Mucosa of gallbladder (tissue), 1 donor: ENCODE results near the gene KAT5. TPM values are rescaled to one million over a fixed set of nuclear protein-coding genes. Genes with fewer than 3 reads are reported as not detected.
A peak's percentile ranks its signal among the peaks of the same experiment; 100 is the strongest.
"Not testable (repeated sequence)": the region's sequence is repeated elsewhere in the genome, so short reads cannot be mapped to it uniquely, and the experiment has no call there.

Experiments
- DNase-seq: peaks from one replicate; pipeline ENCODE4 v3.0.0-alpha.2; 2020; ENCODE audit warnings: low spot score
- total RNA-seq: library from RNA; stranded (reverse); gene quantifications from one replicate; pipeline ENCODE4 v1.2.1, GENCODE V29; 2021
- donor health status: DM: no; HTN: no; CAD: no.

KAT5 gene
- total RNA-seq: 74.7 TPM

DNA sequence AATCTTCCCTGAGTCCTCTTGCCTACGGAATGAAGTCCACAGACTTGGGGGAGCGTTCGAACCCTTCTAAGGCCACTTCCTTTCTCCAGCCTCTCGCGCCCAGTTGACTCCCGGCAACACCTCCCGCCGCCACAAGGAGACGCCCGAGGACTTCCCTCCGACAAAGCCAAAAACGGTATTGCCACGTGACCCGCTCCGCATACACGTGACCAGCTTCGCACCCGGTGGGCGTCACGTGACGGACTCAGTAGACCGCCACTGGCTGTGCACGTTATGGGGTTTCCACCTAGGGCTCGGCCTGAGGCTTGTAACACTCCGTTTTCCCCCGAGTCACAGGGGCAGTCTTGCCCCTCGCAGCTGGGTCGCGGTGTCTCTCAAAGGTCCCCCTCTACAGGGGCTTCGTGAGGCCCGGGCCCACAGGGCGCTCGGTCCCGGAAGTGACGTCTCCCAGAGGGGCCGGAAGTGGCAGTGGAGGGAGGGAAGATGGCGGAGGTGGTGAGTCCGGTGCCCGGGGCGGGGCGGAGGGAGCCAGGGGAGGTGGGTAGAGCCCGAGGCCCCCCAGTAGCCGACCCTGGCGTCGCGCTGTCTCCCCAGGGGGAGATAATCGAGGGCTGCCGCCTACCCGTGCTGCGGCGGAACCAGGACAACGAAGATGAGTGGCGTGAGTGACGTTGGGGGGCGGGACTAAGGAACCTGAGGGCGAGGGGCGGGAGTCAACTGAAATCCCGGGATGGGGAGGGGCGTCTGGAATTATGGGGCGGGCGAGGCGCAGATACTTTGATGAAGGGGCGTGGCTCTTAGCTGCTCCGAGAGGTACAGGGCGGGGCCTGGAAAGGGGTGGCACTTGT lies at the start of gene KAT5:
TSS of gene KAT5 (plus strand) at position 468 of the 848 bp plus-strand sequence. CDS start at position 484, 16 bp downstream.
- peak; percentile 99 for DNase-seq

DNA sequence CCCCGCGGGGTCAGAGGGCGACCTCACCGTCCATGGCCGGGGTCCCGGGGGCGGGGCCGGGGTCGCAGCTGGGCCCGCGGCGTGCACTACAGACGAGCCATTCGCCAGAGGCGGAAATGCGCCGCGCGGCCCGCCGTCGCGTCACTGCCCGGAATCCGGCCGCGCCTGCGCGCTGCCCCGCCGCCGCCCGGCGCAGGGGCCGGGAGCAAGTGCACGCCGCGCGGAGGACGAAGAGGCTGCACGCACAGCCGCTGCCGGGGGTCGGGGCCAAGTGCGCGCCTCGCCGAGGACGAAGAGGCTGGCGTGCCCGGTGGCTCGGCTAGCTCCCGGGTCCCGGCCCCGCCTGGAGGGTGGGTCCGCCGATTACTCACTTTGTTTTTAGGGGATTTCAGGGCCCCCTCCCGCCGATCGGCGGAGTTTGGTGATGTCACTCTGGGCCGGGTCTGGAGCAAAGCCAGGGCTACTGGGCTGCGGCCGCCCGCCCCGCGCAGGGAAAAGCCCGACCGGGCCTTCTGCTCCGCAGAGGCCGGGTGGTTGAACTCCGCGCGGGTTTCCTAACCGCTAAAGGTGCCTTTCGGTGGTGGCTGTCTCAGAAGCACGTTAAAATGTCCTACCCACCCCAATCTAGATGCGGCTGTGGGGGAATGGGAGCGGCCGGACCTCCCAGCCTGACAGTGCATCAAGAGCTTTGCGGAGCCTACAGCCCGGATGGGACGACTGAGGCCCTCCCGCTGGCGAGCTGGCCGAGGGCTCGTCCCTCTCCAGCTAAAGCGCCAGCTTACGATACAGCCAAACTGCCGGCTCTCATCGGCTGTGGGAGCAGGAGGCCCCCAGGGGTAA lies 49.0 kb upstream of the KAT5 start, which contains the start of gene RELA:
TSS of gene RELA (minus strand) at position 118 of the 840 bp plus-strand sequence. CDS start at position 34, 84 bp downstream.
- peak; percentile 94 for DNase-seq

DNA sequence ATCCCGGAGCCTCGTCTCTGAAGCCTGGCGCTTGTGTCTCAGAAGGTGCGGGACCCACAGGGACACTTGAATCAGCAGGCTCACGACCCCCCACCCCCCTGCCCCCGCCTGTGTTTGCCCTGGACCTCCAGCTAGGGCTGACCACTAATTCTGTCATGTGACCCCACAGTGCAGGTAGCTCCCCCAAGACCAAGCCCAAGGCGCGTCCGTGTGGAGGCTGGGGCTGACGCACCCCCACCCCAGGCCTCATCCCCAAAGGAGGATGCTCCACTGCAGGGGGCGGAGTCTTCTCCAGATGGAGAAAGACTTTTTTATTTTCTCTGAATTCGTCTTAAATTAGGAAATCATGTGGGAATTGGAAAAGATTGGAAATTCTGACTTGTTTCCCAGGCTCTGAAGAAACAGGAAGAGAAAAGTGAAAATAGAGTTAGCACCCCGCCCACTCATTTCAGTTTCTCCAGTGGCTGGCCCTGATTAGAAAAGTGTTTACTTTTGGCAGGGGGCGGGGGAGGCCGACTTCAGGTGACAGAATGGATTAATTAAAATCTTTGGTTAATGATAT lies 48.3 kb upstream of the KAT5 start:
- DNase-seq: no peak

DNA sequence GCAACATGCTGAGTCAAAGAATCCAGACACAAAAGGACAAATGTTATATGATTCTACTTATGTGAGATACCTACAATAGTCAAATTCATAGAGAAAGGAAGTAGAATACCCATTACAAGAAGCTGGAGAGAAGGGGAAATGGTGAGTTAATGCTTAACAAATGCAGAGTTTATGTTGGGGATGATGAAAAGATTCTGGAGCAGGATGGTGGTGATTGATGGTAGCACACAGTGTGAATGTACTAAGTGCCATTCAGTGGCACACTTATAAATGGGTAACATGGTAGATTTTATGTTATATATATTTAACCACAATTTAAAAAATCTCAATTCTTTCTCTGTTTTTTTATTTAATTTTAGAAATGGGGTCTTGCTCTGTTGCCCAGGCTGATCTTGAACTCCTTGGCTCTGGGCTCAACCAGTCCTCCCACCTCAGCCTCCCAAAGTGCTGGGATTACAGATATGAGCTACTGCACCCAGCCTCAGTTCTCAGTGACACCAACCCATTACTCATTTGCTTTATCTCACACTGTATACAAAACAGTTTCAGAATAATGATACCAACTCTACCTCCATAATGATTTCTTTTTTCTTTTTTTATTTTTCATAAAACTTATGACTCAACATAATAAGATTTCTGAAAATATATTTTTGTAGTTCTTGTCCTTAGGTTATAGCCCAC lies 39.7 kb upstream of the KAT5 start:
- no peak for DNase-seq

DNA sequence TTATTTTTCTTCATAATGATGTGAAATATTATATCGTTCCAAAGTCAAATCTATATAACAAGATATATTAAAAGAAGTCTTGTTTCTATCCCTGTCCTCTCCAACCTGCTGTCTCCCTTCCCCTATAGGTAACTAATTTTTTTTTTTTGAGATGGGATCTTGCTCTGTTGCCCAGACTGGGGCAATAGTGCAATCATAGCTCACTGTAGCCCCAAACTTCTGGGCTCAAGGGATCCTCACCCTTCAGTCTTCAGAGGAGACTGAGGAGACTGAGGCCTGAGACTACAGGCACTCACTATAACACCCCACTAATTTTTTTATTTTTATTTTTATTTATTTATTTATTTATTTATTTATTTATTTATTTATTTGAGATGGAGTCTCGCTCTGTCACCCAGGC lies 39.1 kb upstream of the KAT5 start:
- no peak for DNase-seq

DNA sequence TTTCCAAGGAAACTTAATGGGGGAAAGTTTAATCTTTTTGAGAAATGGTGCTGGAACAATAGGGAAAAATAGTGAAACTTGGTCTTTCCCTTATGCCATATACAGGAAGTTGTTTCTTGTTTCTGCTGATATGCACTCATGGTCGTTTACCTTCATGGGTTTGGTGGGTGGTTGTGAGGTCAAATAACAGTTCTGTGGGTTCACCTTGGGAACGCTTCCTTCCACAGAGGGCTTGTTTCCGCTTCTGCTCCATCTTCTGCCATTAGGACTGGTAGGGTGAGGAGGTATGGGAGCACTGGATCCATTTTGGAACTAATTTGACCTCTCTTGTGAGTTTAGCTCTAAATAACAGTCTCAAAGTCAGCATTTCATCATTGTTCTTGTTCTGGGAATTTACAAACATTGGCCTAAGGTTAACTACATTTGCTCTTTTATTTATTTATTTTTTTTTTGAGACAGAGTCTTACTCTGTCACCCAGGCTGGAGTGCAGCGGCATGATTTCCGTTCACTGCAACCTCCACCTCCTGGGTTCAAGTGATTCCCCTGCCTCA lies 31.8 kb upstream of the KAT5 start:
- no peak for DNase-seq

DNA sequence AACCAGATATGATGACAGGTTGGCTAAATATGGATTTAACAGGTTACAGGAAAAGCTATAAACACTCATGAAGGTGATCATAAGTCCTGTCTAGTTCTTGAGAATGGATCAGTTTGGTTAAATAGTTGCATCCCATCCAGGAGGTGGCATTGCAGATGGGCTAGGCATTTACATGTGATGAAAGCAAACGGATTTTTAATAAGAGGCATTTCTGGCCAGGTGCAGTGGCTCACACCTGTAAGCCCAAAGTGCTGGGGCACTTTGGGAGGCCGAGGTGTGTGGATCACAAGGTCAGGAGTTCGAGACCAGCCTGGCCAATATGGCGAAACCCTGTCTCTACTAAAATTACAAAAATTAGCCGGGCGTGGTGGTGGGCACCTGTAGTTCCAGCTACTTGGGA lies 28.6 kb upstream of the KAT5 start:
- not testable (repeated sequence) for DNase-seq

DNA sequence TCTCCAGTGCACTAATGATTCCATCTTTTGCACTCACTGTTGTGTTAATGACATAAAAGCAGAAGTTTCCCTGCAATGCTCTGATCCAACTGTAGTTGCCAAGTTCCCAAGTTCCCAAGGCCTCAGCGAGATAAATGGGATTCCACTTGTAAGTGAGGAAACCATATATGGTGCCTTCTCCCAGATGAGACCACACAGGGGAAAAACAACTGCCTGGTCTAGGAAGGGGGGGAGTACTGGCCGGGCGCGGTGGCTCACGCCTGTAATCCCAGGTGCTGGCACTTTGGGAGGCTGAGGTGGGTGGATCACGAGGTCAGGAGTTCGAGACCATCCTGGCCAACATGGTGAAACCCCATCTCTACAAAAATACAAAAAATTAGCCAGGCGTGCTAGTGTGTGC lies 26.1 kb upstream of the KAT5 start:
- no peak for DNase-seq

DNA sequence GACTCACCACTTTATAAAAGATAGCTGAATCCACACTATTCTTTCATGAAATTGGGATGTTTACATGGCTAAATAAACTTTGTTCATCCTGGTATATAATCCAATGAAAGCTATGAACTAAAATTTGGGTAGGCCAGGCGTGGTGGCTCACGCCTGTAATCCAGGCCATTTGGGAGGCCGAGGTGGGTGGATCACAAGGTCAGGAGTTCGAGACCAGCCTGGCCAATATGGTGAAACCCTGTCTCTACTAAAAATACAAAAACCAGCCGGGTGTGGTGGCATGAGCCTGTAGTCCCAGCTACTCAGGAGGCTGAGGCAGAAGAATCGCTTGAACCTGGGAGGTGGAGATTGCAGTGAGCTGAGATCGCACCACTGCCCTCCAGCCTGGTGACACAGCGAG lies 20.2 kb upstream of the KAT5 start:
- not testable (repeated sequence) for DNase-seq

DNA sequence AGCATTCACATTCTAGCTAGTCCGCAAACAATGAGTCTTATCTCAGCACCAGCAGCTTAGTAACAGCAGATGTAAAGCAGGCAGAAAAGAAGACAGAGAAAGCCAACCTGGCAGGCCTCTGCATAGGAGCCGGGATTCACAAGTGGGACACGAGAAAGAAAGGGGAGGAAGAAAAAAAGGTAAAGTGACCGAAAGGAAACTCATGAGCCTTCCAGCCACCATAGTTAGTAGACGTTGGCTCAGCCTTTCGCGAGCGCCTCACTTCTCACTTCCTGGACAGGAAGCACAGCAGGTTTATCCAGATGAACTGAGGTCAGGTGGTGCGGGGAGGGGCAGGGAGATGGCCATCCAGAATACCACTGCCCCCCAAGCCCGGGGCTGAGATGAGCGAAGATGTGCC lies 19.7 kb upstream of the KAT5 start:
- peak; percentile 38 for DNase-seq

DNA sequence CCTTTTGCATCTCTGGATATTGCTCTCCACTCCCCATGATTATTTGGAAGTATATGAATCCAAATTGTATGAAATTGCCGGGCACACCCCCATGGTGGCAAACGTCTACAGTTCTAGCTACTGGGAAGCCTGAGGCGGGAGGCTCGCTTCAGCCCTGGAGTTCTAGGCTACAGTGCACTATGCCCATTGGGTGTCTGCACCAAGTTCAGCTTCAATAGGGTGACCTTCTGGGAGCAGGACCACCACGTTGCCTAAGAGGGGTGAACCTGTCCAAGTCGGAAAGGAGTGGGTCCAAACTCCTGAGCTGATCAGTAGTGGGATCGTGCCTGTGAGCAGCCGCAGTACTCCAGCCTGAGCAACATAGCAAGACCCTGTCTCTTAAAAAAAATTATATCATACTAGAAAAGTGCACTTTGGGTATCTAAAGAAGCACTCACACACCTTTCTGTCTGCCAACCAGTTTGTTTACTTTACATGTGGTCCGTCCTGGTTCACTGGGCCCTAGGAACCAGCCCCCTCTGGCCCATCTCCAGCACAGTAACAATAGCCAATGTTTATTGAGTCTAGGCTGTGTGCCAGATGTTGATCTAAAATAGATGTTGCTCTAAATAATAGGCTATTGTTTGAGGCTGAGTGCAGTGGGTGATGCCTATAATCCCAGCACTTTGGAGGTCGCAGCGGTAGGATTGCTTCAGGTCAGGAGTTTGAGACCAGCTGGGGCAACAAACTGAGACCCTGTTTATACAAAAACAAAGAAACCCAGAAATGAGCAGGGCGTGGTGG lies 16.4 kb upstream of the KAT5 start:
- peak; percentile 79 for DNase-seq

DNA sequence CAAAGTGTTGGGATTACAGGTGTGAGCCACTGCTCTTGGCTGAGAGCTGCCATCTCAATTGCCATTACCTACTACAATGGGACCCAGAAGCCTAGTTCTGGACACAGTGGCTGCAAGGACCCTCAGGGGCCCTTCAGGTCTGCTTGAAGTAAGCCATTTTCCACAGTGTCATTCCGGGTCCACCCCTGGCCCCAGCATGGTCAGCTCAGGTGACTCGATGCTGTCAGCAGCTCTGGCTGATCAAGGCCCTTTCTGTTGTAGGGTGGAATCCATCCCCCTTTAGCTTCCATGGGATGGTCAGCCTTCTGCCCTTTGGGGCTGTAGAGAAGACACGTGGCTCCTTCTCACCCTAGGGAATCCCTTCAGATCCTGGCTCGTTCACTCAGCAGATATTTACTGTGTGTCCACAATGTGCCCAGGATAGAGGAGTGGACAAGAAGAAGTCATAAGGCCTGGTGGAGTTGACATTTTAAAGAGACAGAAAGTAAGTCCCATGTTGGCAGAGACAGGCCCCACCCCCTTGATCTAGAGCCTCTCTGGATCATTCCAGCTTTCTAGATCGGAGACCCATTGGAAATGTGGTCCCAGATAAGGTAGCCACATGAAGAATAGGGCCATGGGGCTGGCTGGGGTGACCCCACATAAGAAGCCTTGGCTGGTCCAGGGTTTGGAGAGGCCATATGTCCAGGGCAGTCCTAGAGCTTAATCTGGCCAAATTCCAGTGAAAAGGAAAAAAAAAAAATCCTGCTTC lies 15.1 kb upstream of the KAT5 start:
- no peak for DNase-seq

DNA sequence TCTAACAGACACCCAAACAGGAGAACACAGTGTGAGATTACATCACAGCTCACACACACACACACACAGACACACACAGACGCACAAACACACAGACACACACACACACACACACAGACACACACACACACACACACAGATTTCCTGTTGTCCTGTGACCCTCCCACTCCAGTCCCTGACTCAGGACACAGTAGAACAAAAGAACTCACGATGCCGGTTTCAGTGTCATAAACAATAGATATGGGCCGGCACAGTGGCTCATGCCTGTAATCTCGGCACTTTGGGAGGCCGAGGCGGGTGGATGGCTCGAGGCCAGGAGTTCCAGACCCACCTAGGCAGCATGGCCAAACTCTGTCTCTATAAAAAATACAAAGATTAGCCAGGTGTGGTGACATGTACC lies 13.8 kb upstream of the KAT5 start:
- no peak for DNase-seq

DNA sequence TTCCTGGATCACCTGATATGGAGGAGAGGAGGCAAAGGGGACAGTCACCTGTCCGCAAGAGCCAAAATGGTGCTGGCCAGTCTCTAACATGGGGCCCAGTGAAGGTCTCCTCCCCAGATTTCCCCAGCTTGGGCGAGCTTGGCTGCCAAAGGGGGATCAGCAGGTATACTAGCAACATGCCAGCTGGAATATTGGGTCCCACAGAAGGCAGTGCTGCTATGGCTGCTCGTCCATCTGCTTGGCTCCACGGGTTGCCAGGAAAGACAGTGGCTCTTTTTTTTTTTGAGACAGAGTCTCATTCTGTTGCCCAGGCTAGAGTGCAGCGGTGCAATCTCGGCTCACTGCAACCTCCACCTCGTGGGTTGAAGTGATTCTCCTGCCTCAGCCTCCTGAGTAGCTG lies 12.7 kb upstream of the KAT5 start:
- no peak for DNase-seq

DNA sequence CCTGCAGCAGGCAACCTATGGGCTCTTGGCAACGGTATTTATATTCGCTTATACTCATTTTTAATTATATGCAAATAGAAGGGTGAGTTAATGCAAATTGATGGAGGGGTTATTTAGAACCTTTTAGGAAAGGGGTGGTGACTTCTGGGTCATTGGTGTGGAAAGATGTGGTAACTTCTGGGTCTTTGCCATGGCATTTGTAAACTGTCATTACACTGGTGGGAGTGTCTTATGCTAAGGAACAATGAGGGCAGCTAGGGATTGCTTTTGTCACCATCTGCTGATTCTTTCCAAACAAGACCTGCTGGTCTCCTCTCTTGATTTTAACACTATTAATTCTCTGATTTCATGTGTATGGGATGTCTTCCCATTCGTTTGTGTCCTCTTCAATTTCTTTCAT lies 11.7 kb upstream of the KAT5 start:
- no peak for DNase-seq

DNA sequence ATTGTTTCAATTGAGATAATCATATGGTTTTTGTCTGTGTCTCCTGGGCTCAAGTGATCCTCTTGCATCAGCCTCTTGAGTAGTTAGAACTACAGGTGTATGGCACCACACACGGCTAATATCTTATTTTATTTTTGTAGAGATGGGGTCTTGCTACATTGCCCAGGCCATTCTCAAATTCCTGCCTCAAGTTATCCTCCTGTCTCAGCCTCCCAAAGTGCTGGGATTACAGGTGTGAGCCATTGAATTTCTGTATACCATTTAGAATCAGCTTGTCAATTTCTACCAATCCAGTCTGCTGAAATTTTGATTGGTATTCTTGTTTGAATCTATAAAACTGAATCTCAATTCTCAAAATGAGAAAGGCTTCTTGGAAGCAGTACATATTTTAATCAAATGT lies 10.4 kb upstream of the KAT5 start:
- no peak for DNase-seq

DNA sequence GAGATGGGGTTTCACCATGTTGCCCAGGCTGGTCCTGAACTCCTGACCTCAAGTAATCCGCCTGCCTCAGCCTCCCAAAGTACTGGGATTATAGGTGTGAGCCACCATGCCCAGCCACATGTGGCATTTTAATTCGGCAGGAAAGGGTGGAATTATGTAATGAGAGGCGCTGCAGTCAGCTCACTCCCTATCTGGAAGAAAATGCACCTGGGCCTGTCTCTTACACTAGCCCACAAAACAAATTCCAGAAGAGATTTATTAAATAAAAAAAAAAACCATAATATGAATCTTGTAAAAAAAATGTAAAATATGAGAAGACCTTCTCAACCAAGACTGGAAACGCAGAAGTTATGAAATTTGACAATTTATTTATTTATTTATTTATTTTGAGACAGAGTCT lies 8.2 kb upstream of the KAT5 start:
- DNase-seq: no peak

DNA sequence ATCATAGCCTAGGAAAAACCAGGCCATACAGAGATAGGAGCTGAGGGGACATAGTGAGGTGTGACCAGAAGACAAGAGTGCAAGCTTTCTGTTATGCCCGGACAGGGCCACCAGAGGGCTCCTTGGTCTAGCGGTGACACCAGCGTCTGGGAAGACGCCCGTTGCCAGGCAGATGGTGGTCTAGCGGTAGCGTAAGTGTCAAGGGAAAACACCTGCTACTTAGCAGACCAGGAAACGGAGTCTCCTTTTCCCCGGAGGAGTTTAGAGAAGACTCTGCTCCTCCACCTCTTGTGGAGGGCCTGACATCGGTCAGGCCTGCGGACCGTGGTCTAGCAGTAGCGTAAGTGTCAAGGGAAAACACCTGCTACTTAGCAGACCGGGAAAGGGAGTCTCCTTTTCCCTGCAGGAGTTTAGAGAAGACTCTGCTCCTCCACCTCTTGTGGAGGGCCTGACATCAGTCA lies 5.7 kb upstream of the KAT5 start:
- peak; percentile 73 for DNase-seq

DNA sequence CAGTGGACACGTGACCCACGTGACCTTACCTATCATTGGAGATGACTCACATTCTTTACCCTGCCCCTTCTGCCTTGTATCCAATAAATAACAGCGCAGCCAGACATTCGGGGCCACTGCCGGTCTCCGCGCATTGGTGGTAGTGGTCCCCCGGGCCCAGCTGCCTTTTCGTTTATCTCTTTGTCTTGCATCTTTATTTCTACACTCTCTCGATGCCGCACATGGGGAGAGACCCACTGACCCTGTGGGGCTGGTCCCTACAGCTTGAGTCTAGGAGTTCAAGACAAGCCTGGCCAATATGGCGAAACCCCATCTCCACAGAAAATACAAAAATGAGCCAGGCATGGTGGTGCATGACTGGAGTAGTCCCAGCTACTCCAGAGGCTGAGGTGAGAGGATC lies 5.0 kb upstream of the KAT5 start:
- DNase-seq: not testable (repeated sequence)

DNA sequence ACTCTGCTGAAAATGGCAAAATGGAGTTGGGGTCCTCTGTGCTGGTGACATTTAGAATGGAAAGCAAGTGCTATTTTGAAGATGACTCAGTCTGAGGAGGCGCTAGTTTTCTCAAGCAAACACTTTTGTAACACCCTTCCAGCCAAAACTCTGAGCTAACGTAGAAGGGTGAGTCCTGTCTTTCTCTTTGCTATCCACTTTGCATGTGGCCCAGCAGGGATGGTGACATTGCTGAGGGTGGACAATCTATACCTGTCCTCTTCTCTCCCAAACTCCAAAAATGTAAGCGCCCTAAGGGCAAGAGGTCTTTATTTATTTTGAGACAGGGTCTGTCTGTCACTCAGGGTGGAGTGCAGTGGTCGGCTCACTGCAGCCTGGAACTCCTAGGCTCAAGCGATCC lies 3.6 kb upstream of the KAT5 start:
- DNase-seq: no peak
